ENCODE data around the gene MYRFL.
"Not testable (repeated sequence)": the region's sequence is repeated elsewhere in the genome, so short reads cannot be mapped to it uniquely, and the experiment has no call there.

The MYRFL gene

GRCh38 chr12:69843608-69844007 lies 18.6 kb downstream of the MYRFL start:
- DNase-seq (ENCODE audit: low spot score): no peak

DNA sequence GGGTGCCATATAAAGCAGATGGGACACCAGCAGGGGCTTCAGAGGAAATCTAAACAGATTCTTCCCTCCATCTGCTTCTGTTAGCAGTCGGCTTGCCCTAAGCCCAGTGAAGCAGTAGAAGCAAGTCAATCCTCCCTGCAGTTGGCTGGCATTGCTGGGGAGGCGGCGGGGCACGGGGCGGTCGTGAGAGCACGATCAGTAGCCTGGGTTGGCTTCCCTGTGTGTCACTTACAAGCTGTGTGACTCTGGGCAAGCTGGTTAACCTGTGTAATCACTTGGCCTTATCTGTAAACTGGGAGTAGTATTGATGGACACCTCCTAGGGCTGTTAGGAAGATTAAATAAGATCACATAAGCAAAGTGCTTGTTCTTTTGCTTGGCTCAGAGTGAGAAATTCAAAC lies 19.4 kb downstream of the MYRFL start:
- no peak for DNase-seq (ENCODE audit: low spot score)

DNA sequence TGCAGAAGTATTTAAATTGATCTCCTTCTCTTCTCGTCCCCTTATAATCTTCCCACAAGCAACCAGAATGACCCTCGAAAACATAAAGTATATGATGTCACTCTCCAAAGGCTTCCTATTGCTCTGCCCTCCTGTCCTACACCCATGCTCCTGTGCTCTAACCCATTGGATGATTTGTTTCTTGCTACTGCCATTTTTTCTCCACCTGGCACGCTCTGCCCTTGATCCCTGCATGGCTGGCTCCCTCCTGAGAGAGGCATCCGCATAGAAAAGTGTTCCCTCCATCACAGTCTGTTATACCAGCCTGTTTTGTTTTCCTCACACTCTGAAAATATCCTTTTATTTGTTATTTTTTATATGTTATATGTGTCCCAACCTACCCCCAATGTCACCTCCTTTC lies 19.8 kb downstream of the MYRFL start:
- no peak for DNase-seq (ENCODE audit: low spot score)

DNA sequence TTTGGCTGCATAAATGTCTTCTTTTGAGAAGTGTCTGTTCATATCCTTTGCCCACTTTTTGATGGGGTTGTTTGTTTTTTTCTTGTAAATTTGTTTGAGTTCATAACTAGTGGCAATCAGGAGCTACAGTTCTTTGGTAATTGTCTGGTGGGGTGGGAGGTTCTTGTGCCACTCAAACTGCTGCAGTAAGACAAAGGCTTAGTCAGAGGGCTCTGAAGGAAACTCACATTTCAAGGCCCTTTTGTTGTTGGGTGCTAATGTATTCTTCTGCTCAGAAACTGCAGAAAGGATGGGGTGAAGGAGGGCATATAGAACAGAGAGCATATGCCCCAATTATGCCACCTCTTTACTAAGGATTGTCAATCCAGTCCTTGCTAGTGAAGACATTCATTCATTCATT lies 21.9 kb downstream of the MYRFL start:
- DNase-seq (ENCODE audit: low spot score): no peak

GRCh38 chr12:69851976-69852375 lies 26.9 kb downstream of the MYRFL start:
- DNase-seq (ENCODE audit: low spot score): no peak

DNA sequence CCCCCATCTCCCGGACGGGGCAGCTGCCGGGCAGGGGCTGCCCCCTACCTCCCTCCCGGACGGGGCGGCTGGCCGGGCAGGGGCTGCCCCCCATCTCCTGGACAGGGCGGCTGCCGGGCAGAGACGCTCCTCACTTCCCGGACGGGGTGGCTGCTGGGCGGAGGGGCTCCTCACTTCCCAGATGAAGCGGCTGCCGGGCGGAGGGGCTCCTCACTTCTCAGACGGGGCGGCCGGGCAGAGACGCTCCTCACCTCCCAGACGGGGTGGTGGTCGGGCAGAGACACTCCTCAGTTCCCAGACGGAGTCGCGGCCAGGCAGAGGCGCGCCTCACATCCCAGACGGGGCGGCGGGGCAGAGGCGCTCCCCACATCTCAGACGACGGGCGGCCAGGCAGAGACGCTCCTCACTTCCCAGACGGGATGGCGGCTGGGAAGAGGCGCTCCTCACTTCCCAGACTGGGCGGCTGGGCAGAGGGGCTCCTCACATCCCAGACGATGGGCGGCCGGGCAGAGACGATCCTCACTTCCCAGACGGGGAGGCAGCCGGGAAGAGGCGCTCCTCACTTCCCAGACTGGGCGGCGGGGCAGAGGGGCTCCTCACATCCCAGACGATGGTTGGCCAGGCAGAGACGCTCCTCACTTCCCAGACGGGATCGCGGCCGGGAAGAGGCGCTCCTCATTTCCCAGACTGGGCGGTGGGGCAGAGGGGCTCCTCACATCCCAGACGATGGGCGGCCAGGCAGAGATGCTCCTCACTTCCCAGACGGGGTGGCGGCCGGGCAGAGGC lies 28.3 kb downstream of the MYRFL start:
- not testable (repeated sequence) for DNase-seq (ENCODE audit: low spot score)

- DNase-seq (ENCODE audit: low spot score): no peak
Observed at GRCh38 chr12:69866698-69867097, 41.7 kb downstream of the MYRFL start.

GRCh38 chr12:69868695-69869094 lies 43.7 kb downstream of the MYRFL start:
- DNase-seq (ENCODE audit: low spot score): no peak

GRCh38 chr12:69872804-69873203 lies 47.8 kb downstream of the MYRFL start:
- DNase-seq (ENCODE audit: low spot score): no peak

DNA sequence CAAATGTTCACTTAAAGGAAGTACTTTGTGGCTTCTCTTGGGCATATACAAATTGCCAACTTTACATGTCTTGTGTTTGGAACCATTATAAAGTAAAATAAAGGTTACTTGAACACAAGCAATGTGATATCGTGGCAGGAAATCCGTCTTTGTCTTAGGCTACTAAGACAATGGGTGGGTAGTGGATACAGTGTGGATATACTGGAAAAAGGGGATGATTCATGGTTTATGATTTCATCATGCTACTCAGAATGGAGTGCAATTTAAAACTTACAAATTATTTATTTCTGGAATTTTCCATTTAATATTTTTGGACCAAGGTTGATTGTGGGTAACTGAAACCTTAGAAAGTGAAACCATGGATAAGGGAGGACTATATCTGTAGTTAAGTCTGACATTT lies 48.4 kb downstream of the MYRFL start:
- DNase-seq (ENCODE audit: low spot score): peak; percentile 21

GRCh38 chr12:69874606-69875005 lies 49.6 kb downstream of the MYRFL start:
- no peak for DNase-seq (ENCODE audit: low spot score)

DNA sequence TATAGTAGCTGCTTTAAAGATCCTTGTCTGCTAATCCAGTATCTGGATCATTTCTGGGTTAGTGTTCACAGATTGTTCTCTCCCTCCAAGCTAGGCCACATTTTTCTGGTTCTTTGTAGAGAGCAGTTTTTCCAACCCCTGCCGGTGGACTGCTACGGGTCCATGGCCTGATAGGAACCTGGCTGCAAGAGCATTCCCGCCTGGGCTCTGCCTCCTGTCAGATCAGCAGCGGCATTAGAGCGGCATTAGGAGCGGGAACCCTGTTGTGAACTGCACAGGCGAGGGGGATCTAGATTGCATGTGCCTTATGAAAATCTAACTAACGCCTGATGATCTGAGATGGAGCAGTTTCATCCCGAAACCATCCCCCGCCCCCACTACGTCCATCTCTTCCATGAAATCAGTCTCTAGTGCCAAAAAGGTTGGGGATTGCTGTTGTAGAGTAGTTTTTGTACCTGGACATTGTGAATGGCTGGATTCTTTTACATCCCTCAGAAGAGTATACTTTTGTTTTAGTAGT lies 50.4 kb downstream of the MYRFL start:
- no peak for DNase-seq (ENCODE audit: low spot score)

GRCh38 chr12:69879007-69879960 lies 54.3 kb downstream of the MYRFL start:
- DNase-seq (ENCODE audit: low spot score): peak; percentile 87

DNA sequence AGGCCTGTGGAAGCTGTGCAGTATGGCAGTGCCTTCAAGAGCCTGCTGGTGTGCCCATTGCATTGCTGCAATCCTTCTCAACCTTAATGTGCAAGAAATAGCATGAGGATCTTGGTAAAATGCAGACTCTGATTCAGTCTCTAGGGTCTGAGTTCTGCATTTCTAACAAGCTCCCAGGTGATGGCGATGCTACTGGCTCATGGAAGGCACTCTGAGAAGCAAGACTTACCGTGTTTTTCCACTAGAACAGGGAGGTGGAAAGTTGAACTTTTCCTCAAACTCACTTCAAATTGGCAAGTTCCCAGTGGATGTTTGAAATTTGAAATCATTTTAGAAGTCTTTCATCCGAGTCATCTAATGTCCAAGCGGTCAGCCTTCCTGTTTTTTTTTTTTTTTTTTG lies 55.5 kb downstream of the MYRFL start:
- no peak for DNase-seq (ENCODE audit: low spot score)

DNA sequence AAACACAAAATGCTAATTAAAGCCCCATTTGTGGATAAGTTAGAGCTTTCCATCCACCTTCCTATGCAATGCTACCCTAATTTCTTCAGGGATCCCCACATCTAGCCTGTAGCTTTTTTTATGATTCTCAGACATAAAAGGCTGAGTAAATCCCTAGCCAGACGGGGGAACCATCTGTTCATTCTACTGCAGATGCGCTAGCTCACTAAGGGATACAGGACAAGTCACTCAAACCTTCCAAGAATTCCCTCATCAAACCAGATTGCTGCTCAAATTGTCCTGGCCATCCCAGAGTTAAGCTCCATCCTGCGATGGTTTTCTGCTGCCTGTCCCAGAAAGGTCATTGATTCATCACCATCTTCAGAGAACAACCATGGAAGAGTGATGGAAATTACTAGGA lies 56.7 kb downstream of the MYRFL start:
- DNase-seq (ENCODE audit: low spot score): no peak

GRCh38 chr12:69884386-69884785 lies 59.4 kb downstream of the MYRFL start:
- DNase-seq (ENCODE audit: low spot score): no peak

DNA sequence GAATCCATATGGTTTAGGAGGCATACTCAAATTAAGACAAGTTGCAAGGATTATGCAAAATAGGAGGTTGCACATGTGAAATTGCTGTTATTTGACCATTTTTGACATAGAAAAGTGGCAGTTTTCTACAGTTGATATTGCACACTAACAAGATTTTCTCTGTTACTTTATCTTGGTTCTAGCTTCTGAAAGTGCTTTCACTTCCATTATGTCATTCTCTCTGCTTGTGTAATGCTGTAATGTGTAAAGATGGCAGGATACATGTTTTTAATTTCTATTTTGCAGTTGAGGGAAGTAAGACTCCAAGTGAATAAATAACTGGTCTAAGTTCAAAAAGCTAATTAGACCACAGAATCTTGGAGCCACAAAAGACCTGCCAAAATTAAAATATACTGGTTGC lies 60.6 kb downstream of the MYRFL start:
- no peak for DNase-seq (ENCODE audit: low spot score)

GRCh38 chr12:69886109-69886508 lies 61.1 kb downstream of the MYRFL start:
- DNase-seq (ENCODE audit: low spot score): no peak

DNA sequence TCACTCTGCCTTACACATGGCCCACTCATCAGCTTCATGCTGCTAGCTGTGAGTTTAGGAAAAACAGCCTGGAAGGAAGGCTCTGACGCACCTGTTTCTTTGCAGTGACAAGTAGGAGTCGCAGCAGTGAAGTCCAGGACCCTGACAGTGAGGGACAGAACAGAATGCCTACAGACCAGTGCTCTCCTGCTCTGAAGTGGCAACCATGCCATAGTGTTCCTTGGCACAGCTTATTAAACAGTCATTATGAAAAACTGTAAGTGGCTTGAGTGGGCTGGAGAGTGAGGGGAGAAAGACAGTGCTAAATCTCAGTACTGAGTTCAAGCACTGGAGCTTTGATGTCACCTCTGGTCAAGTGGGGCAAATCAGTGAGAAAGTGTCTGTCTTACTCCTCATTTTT lies 61.7 kb downstream of the MYRFL start:
- DNase-seq (ENCODE audit: low spot score): no peak

- DNase-seq (ENCODE audit: low spot score): no peak
Observed at GRCh38 chr12:69888901-69889300, 63.9 kb downstream of the MYRFL start.

DNA sequence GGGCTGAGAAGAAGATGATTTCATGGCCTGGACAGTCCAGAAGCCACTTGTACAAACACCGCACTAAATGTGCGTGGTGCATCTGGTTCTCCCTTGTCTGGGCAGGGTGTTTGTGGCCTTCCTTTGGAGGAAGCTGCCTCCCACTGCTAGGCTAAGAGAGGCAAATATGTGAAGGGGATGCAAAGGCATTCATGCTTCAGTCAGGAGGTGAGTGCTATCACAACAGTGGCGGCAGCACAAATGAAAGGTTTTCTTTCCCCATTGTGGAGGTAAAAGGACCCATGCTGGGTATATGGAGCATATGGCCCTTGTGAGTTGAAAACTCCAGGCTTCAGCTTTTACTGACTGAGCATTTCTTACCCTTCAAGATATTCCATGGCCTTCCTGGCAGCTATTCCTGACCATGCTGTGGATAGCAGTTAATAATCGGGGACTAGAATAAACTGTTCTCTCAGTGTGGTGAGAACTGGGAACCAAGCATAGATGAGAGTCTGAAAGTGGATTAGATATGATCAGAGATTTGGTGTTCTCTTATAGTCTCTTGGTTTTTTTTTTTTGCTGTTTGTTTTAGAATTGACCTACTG lies 69.9 kb downstream of the MYRFL start:
- DNase-seq (ENCODE audit: low spot score): no peak

DNA sequence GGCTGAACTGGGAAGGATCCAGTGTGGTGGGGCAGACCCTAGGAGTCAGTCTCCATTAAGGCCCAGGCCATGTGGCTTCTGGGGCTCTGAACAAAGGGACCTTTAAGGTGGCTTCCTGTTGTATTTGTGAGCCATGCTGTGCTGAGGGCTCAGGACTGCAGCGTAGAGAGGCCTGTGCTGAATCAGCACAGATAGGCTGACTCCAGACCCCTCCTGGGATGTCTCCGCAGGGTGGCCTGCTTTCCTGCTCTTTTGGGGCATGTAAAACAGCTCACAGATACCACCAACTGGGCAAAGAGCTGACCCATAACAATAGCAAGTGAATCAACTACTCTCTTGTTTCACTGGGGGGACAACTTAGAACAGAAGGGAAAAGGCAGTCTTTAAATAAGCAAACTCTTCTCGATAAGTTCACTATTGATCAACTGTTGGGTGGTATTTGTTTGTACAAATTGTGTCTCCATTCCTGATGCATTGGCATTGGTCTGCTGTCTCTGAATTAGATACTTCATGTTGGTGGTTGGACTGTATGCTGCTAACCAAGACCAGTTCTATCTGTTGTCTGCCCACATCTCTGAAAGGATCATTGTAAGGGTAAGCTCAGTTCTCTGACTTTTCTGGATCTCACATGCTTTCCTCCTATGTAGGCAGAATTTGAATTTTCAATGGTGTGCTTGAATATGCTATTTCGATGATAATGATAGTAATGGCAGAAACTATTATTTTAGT lies 71.8 kb downstream of the MYRFL start:
- DNase-seq (ENCODE audit: low spot score): no peak

Data from AG20443 (cell line).